ENCODE data around the gene AATK.

AATK gene

DNA sequence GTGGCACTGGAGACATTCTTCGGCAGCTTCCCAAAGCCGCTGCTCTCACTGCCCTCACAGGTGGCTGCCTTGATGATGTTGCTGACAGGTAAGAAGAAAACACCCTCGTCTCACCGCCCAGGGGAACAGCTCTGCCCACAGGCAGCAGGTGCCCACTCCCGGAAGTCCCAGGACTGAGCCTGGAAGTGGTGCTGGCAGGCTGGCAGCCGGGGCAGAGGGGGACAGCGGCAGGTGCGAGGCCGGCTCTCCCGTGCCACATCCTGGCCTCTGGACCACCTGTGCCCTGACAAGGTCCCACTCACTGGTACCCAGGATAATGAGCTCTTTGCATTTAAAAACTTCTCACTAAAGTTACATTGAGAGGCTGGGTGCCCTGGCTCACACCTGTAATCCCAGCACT, 36.3 kb upstream of the AATK start:
- Histone ChIP-seq H3K36me3 (ENCODE audit: control insufficient read depth in 1 of 2, insufficient read depth in 2 of 2, low read depth in 1 of 2, low read length in 2 of 2) (peaks cover 0 to 66% of the 10 kb centered on the region in 2 experiments), H4K91ac (ENCODE audit: low read length) (no peak overlapping the region), H3K18ac (ENCODE audit: low read depth in 1 of 2, low read length in 2 of 2) (no peak overlapping the region), H2AK5ac (ENCODE audit: low read length, severe bottlenecking) (no peak overlapping the region), H2BK5ac (ENCODE audit: low read depth, low read length, poor library complexity, severe bottlenecking) (no peak overlapping the region), H3K23ac (ENCODE audit: low read length in 2 of 2) (no peak overlapping the region), H3K4me1 (ENCODE audit: control insufficient read depth, insufficient read depth, low read depth, low read length) (peaks cover 3% of the 10 kb centered on the region), H2BK12ac (ENCODE audit: low read length in 2 of 2) (no peak overlapping the region), H3K27ac (ENCODE audit: low read length, poor library complexity, severe bottlenecking) (no peak overlapping the region), H3K27me3 (ENCODE audit: control insufficient read depth in 1 of 2, insufficient read depth in 1 of 2, low read length in 2 of 2) (no peaks in the 10 kb centered on the region), H3K9ac (ENCODE audit: low read length) (no peak overlapping the region), H3K4me2 (ENCODE audit: low read length, poor library complexity, severe bottlenecking) (no peak overlapping the region), H3K4ac (ENCODE audit: low read depth in 1 of 2, low read length in 2 of 2) (no peak overlapping the region), H2BK15ac (ENCODE audit: low read depth, poor library complexity, severe bottlenecking) (no peak overlapping the region), H2BK120ac (ENCODE audit: low read depth, low read length) (no peak overlapping the region), H2AFZ (ENCODE audit: low read depth, low read length) (no peak overlapping the region), H3K9me3 (ENCODE audit: control insufficient read depth, low read length) (no peaks in the 10 kb centered on the region), H3K4me3 (ENCODE audit: insufficient read depth in 1 of 2, low read depth in 1 of 2, low read length in 2 of 2) (no peak overlapping the region), H4K8ac (ENCODE audit: low read length) (no peak overlapping the region), H3K14ac (ENCODE audit: low read length in 2 of 2) (no peak overlapping the region), H3K79me1 (replicated peaks; ENCODE audit: low read length, poor library complexity, severe bottlenecking) (peaks cover 2% of the 10 kb centered on the region)
- 98% methylated on average over 10 of the region's 10 CpGs for WGBS
- DNase-seq, result no peak

DNA sequence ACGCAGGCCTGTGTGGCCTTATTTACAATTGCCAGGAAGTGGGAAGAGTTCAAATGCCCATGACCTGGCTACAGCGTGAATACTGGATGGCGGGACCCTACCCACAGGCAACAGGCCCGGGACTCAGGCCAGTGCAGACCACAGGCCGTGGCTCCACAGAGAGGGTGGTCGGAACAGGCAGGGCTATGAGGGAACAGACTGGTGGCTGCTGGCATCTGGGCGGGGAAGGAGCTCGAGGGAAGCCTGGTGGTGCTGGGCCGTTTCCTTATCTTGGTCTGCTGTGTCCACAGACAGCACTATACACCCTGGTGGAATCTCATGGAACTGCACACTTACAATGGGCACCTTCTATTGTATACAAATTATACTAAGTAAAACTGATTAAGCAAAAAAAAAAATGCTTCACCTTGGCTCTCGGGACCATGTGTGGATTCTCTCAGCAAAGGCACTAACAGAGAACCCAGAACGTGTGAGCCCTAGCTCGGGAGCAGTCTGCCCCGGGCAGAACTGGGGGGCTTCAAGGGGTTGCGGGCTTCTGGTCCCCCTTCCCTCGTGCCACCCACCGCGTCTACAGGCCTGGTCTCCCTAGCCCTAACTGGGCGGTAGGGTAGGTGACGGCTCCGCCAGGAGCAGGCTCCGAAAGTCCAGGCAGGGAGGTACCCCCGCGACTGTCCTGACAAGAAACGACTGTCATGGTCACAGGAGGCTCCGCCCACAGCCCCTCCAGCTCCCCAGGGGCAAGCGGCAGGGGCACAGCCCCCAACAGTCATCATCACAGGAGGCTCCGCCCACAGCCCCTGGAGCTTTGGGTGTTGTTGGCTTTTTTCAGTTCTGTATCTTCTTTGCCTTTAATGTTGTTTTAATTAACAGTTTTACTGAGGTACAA, 34.9 kb upstream of the AATK start:
- Histone ChIP-seq H3K36me3 (ENCODE audit: control insufficient read depth in 1 of 2, insufficient read depth in 2 of 2, low read depth in 1 of 2, low read length in 2 of 2) (peaks cover 0 to 69% of the 10 kb centered on the region in 2 experiments), H4K91ac (ENCODE audit: low read length) (no peak overlapping the region), H4K8ac (ENCODE audit: low read length) (no peak overlapping the region), H2BK15ac (ENCODE audit: low read depth, poor library complexity, severe bottlenecking) (no peak overlapping the region), H3K4ac (ENCODE audit: low read depth in 1 of 2, low read length in 2 of 2) (no peak overlapping the region), H2BK12ac (ENCODE audit: low read length in 2 of 2) (peak overlapping the region in 1 of 2 experiments; percentile 60), H3K9me3 (ENCODE audit: control insufficient read depth, low read length) (no peaks in the 10 kb centered on the region), H2AK5ac (ENCODE audit: low read length, severe bottlenecking) (no peak overlapping the region), H3K23ac (ENCODE audit: low read length in 2 of 2) (no peak overlapping the region), H2BK5ac (ENCODE audit: low read depth, low read length, poor library complexity, severe bottlenecking) (no peak overlapping the region), H3K4me1 (ENCODE audit: control insufficient read depth, insufficient read depth, low read depth, low read length) (peaks cover 7% of the 10 kb centered on the region), H2AFZ (ENCODE audit: low read depth, low read length) (peak overlapping the region; percentile 68), H3K14ac (ENCODE audit: low read length in 2 of 2) (no peak overlapping the region), H3K4me2 (ENCODE audit: low read length, poor library complexity, severe bottlenecking) (no peak overlapping the region), H3K18ac (ENCODE audit: low read depth in 1 of 2, low read length in 2 of 2) (no peak overlapping the region), H3K9ac (ENCODE audit: low read length) (no peak overlapping the region), H3K4me3 (ENCODE audit: insufficient read depth in 1 of 2, low read depth in 1 of 2, low read length in 2 of 2) (no peak overlapping the region), H3K27ac (ENCODE audit: low read length, poor library complexity, severe bottlenecking) (no peak overlapping the region), H3K79me1 (replicated peaks; ENCODE audit: low read length, poor library complexity, severe bottlenecking) (peaks cover 2% of the 10 kb centered on the region), H2BK120ac (ENCODE audit: low read depth, low read length) (no peak overlapping the region), H3K27me3 (ENCODE audit: control insufficient read depth in 1 of 2, insufficient read depth in 1 of 2, low read length in 2 of 2) (no peaks in the 10 kb centered on the region)
- peak; percentile 75 for DNase-seq
- WGBS, result 92% methylated on average over 24 of the region's 27 CpGs

DNA sequence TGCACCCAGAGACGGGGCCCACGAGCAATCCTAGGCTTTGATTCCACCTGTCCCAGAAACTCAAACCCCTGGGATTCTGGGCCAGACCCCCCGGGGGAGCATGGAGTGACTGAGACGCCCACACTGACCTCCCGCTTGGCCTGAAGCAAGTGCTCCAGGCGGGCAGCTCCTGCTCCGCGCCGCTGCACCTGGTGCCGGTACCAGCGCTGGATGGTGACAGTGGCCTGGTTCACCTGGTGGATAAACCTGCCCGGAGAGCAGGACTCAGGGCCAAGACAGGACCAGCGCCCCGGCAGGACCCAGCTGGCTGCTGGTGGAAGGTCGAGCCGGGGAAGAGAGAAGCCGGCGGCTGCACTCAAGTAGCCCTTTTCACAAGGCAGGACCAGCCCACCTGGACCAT, 34.2 kb upstream of the AATK start:
- no peak overlapping the region for H2AFZ ChIP-seq (ENCODE audit: low read depth, low read length)
- H3K79me1 ChIP-seq (replicated peaks; ENCODE audit: low read length, poor library complexity, severe bottlenecking), result peaks cover 2% of the 10 kb centered on the region
- no peak overlapping the region for H2BK5ac ChIP-seq (ENCODE audit: low read depth, low read length, poor library complexity, severe bottlenecking)
- no peak overlapping the region for H2BK120ac ChIP-seq (ENCODE audit: low read depth, low read length)
- no peak overlapping the region for H3K23ac ChIP-seq (ENCODE audit: low read length in 2 of 2)
- H3K27ac ChIP-seq (ENCODE audit: low read length, poor library complexity, severe bottlenecking), result no peak overlapping the region
- no peak overlapping the region for H3K18ac ChIP-seq (ENCODE audit: low read depth in 1 of 2, low read length in 2 of 2)
- peaks cover 0 to 76% of the 10 kb centered on the region in 2 experiments for H3K36me3 ChIP-seq (ENCODE audit: control insufficient read depth in 1 of 2, insufficient read depth in 2 of 2, low read depth in 1 of 2, low read length in 2 of 2)
- H3K9me3 ChIP-seq (ENCODE audit: control insufficient read depth, low read length), result no peaks in the 10 kb centered on the region
- DNase-seq, result no peak
- peaks cover 7% of the 10 kb centered on the region for H3K4me1 ChIP-seq (ENCODE audit: control insufficient read depth, insufficient read depth, low read depth, low read length)
- H2BK12ac ChIP-seq (ENCODE audit: low read length in 2 of 2), result no peak overlapping the region
- H3K4me2 ChIP-seq (ENCODE audit: low read length, poor library complexity, severe bottlenecking), result no peak overlapping the region
- WGBS, result 98% methylated on average over 18 of the region's 18 CpGs
- H3K27me3 ChIP-seq (ENCODE audit: control insufficient read depth in 1 of 2, insufficient read depth in 1 of 2, low read length in 2 of 2), result no peaks in the 10 kb centered on the region
- no peak overlapping the region for H2AK5ac ChIP-seq (ENCODE audit: low read length, severe bottlenecking)
- H4K91ac ChIP-seq (ENCODE audit: low read length), result no peak overlapping the region
- H2BK15ac ChIP-seq (ENCODE audit: low read depth, poor library complexity, severe bottlenecking), result no peak overlapping the region
- no peak overlapping the region for H3K4ac ChIP-seq (ENCODE audit: low read depth in 1 of 2, low read length in 2 of 2)
- no peak overlapping the region for H3K9ac ChIP-seq (ENCODE audit: low read length)
- no peak overlapping the region for H4K8ac ChIP-seq (ENCODE audit: low read length)
- no peak overlapping the region for H3K14ac ChIP-seq (ENCODE audit: low read length in 2 of 2)
- H3K4me3 ChIP-seq (ENCODE audit: insufficient read depth in 1 of 2, low read depth in 1 of 2, low read length in 2 of 2), result no peak overlapping the region

GRCh38 chr17:81199482-81199830, 33.4 kb upstream of the AATK start:
- H2BK12ac ChIP-seq (ENCODE audit: low read length in 2 of 2), result no peak overlapping the region
- H3K36me3 ChIP-seq (ENCODE audit: control insufficient read depth in 1 of 2, insufficient read depth in 2 of 2, low read depth in 1 of 2, low read length in 2 of 2), result peaks cover 0 to 80% of the 10 kb centered on the region in 2 experiments
- H4K91ac ChIP-seq (ENCODE audit: low read length), result no peak overlapping the region
- 96% methylated on average over 18 of the region's 18 CpGs for WGBS
- DNase-seq, result no peak
- no peak overlapping the region for H3K4me2 ChIP-seq (ENCODE audit: low read length, poor library complexity, severe bottlenecking)
- H3K4me3 ChIP-seq (ENCODE audit: insufficient read depth in 1 of 2, low read depth in 1 of 2, low read length in 2 of 2), result no peak overlapping the region
- H3K27me3 ChIP-seq (ENCODE audit: control insufficient read depth in 1 of 2, insufficient read depth in 1 of 2, low read length in 2 of 2), result no peaks in the 10 kb centered on the region
- H3K9ac ChIP-seq (ENCODE audit: low read length), result no peak overlapping the region
- no peak overlapping the region for H2BK5ac ChIP-seq (ENCODE audit: low read depth, low read length, poor library complexity, severe bottlenecking)
- no peak overlapping the region for H3K18ac ChIP-seq (ENCODE audit: low read depth in 1 of 2, low read length in 2 of 2)
- H3K27ac ChIP-seq (ENCODE audit: low read length, poor library complexity, severe bottlenecking), result no peak overlapping the region
- no peak overlapping the region for H3K23ac ChIP-seq (ENCODE audit: low read length in 2 of 2)
- no peak overlapping the region for H3K4ac ChIP-seq (ENCODE audit: low read depth in 1 of 2, low read length in 2 of 2)
- H3K4me1 ChIP-seq (ENCODE audit: control insufficient read depth, insufficient read depth, low read depth, low read length), result peaks cover 7% of the 10 kb centered on the region
- no peak overlapping the region for H2AFZ ChIP-seq (ENCODE audit: low read depth, low read length)
- H2BK120ac ChIP-seq (ENCODE audit: low read depth, low read length), result no peak overlapping the region
- H3K14ac ChIP-seq (ENCODE audit: low read length in 2 of 2), result no peak overlapping the region
- no peak overlapping the region for H2AK5ac ChIP-seq (ENCODE audit: low read length, severe bottlenecking)
- H4K8ac ChIP-seq (ENCODE audit: low read length), result no peak overlapping the region
- no peak overlapping the region for H2BK15ac ChIP-seq (ENCODE audit: low read depth, poor library complexity, severe bottlenecking)
- H3K9me3 ChIP-seq (ENCODE audit: control insufficient read depth, low read length), result no peaks in the 10 kb centered on the region
- peaks cover 2% of the 10 kb centered on the region for H3K79me1 ChIP-seq (replicated peaks; ENCODE audit: low read length, poor library complexity, severe bottlenecking)

All from mesenchymal stem cell (in vitro differentiated cells and primary cell).